ENCODE measurements around the gene RTCB.

RTCB gene

DNA sequence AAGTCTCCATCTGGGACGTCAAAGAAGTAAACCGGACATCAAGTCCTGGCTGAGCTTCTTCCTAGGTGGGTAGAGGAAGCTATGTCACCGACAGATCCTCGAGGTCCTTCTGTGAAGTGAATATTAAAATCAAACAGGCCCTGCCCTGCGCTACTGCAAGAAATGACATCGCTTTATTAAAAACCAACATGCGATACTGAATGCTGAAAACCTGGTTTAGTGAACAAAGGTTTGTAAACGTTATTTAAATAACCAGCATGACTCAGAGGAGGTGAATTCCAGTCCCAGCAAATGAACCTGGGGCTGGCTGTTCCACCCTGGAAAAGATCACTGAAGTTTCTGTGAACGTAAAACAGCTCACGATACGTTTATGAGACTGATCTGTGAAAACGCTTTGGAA lies 645 bp downstream of the RTCB start:
- peak overlapping the region; percentile 80 for H3K27ac ChIP-seq

DNA sequence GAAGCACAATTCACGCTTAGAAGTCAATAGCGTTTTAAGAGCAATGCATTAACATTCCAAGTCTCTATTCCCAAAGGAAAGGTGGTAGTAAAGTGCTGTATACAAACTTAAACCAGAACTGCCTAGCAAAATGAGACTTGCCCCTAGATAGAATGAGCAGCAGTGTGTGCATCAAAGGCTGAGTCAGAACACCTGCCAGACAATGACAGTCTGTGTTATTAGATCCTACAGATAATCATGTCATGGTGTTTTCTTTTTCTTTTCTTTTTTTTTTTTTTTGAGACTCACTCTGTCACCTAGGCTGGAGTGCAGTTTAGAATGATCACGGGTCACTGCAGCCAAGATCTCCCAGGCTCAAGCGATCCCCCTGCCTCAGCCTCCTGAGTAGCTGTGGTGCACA lies 1.6 kb downstream of the RTCB start:
- no peak overlapping the region for H3K27ac ChIP-seq
- TF ChIP-seq, protein P1, sequence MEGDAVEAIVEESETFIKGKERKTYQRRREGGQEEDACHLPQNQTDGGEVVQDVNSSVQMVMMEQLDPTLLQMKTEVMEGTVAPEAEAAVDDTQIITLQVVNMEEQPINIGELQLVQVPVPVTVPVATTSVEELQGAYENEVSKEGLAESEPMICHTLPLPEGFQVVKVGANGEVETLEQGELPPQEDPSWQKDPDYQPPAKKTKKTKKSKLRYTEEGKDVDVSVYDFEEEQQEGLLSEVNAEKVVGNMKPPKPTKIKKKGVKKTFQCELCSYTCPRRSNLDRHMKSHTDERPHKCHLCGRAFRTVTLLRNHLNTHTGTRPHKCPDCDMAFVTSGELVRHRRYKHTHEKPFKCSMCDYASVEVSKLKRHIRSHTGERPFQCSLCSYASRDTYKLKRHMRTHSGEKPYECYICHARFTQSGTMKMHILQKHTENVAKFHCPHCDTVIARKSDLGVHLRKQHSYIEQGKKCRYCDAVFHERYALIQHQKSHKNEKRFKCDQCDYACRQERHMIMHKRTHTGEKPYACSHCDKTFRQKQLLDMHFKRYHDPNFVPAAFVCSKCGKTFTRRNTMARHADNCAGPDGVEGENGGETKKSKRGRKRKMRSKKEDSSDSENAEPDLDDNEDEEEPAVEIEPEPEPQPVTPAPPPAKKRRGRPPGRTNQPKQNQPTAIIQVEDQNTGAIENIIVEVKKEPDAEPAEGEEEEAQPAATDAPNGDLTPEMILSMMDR (conservative IDR thresholded peaks at IDR 0.05) = no peak
- TF ChIP-seq ZFX (IDR thresholded peaks at IDR 0.05) = no peak

More for the DNA sequence above, 645 bp downstream of the RTCB start:
- TF ChIP-seq, protein P1 (conservative IDR thresholded peaks at IDR 0.05) = no peak
- no peak for TF ChIP-seq ZFX (IDR thresholded peaks at IDR 0.05)

DNA sequence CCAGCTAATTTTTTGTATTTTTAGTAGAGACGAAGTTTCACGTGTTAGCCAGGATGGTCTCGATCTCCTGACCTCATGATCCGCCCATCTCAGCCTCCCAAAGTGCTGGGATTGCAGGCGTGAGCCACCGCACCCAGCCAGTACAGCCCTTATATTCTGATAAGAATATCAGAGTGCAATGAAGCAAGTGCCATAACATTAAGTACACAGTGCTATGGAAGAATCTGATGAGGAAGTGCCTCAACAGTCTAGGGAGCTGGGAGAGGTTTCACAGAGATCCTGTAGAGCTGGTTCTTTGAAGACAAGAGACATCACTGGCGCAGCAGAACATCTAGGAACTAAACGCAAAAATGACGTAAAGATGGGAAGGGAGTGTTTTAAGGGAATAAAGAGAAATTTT lies 2.1 kb downstream of the RTCB start:
- no peak for TF ChIP-seq ZFX (IDR thresholded peaks at IDR 0.05)
- TF ChIP-seq, protein P1 (conservative IDR thresholded peaks at IDR 0.05) = no peak
- no peak overlapping the region for H3K27ac ChIP-seq

DNA sequence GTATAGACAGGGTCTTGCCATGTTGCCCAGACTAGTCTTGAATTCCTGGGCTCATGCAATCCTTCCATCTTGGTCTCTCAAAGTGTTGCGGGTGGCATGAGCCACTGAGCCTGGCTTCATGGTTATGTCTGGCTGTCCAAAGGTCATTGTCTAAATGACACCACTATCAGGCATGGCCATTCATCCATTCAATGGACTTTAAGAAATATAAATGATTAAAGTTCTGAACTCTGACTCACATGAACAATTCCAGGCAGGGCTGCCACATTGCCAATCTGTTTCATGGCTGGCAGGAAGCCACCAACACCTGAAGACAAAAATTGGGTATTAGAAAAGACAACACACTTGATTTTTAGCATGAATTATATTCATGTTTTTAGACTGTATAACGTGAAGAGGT lies 4.1 kb downstream of the RTCB start:
- TF ChIP-seq, protein P1 (conservative IDR thresholded peaks at IDR 0.05) = no peak
- TF ChIP-seq ZFX (IDR thresholded peaks at IDR 0.05) = no peak
- H3K27ac ChIP-seq = no peak overlapping the region

DNA sequence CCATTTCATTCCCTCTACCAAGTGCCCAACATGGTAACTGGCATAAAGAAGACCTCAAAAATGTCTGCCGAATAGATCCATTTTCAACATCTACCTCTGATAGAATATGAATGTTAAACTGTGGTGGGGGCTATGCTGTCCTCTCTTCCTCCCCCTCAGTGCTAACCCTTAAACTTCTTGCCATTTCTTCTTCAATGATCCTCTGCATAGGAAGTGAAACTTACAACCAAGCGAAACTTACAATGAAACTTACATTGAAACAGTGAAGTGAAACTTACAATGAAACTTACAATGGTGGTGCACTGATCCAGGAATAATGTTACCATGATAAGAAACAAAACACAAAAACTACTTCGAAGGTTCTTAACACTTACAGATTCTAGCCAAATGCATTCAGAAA lies 4.7 kb downstream of the RTCB start:
- TF ChIP-seq, protein P1 (conservative IDR thresholded peaks at IDR 0.05) = no peak
- no peak for TF ChIP-seq ZFX (IDR thresholded peaks at IDR 0.05)

DNA sequence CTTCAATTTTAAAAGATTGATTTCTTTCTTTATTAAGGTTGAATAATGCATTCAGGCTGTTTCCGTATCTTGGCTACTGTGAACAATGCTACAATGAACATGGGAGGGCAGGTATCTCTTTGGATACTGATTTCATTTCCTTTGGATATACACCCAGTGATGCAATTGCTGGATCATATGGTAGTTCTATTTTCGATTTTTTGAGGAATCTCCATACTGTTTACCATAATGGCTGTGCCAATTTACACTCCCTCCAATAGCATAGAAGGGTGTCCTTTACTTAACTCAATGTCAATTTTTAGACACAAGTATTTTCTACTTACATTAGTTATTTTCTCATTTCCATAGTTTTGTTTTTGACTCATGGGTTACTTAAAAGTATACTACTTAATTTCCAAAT lies 8.0 kb downstream of the RTCB start:
- H3K27ac ChIP-seq = no peak overlapping the region
- no peak for TF ChIP-seq ZFX (IDR thresholded peaks at IDR 0.05)
- TF ChIP-seq, protein P1 (conservative IDR thresholded peaks at IDR 0.05) = no peak

More for the DNA sequence above, 4.7 kb downstream of the RTCB start:
- H3K27ac ChIP-seq = no peak overlapping the region

DNA sequence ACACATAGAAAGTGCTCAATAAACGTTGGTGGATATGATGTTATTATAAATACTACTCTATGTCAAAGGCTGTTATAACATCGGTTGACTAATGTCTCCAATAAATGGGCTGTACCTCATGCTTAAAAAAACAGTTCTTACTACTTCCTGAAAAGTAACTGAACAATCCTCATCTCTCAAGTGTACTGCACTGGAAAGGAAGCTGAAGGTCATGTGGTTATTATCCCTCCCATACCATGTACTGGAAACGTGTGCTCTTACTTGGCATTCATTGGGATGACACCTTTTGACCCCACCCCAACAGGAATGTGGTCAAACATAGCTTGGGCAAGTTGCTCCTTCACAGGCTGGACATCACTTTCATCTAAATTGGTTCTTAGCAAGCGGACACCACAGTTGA lies 10.6 kb downstream of the RTCB start:
- H3K27ac ChIP-seq = no peak overlapping the region
- TF ChIP-seq, protein P1 (conservative IDR thresholded peaks at IDR 0.05) = no peak
- TF ChIP-seq ZFX (IDR thresholded peaks at IDR 0.05) = no peak
